Measurements from ENCODE around the gene UBTD2.

DNA sequence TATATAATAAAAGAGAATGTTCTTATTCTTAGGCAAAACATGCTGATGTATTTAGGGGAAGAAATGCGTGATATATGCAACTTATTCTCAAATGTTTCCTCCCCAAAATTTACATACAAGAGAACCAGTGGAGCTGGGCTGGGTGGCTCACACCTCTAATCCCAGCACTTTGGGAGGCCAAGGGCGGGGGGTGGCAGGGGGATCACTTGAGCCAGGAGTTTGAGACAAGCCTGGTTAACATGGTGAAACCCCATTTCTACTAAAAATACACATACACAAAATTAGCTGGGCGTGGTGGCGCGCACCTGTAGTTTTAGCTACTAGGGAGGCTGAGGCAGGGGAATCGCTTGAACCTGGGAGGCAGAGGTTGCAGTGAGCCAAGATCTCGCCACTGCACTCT lies 27.5 kb upstream of the UBTD2 start:
- TF ChIP-seq, protein P1, sequence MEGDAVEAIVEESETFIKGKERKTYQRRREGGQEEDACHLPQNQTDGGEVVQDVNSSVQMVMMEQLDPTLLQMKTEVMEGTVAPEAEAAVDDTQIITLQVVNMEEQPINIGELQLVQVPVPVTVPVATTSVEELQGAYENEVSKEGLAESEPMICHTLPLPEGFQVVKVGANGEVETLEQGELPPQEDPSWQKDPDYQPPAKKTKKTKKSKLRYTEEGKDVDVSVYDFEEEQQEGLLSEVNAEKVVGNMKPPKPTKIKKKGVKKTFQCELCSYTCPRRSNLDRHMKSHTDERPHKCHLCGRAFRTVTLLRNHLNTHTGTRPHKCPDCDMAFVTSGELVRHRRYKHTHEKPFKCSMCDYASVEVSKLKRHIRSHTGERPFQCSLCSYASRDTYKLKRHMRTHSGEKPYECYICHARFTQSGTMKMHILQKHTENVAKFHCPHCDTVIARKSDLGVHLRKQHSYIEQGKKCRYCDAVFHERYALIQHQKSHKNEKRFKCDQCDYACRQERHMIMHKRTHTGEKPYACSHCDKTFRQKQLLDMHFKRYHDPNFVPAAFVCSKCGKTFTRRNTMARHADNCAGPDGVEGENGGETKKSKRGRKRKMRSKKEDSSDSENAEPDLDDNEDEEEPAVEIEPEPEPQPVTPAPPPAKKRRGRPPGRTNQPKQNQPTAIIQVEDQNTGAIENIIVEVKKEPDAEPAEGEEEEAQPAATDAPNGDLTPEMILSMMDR (IDR thresholded peaks at IDR 0.05; ENCODE audit: low read length) = no peak
- no peak for TF ChIP-seq EZH2phosphoT487 (IDR thresholded peaks at IDR 0.05; ENCODE audit: low read length)

Data from MM.1S (cell line).